GM21360 (cell line): ENCODE data around the gene CHADL.
"Not testable (repeated sequence)": the region's sequence is repeated elsewhere in the genome, so short reads cannot be mapped to it uniquely, and the experiment has no call there.

Experiments used
- ATAC-seq: cut with Tn5 transposase; IDR thresholded peaks from one replicate; pipeline ENCODE4 v1.9.1; 2021; ENCODE audit warnings: mild to moderate bottlenecking, moderate library complexity; ENCODE audit not compliant: unreplicated experiment

The CHADL gene

GRCh38 chr22:41197038-41197972 is 43.4 kb downstream of the CHADL start:
- ATAC-seq: peak; percentile 73

- ATAC-seq: no peak
These were observed 46.9 kb downstream of the CHADL start for GRCh38 chr22:41193829-41194228.

GRCh38 chr22:41191467-41191866 is 49.3 kb downstream of the CHADL start:
- no peak for ATAC-seq

GRCh38 chr22:41184679-41185078 is 56.1 kb downstream of the CHADL start:
- no peak for ATAC-seq

GRCh38 chr22:41181349-41182241 is 59.1 kb downstream of the CHADL start:
- ATAC-seq: no peak

GRCh38 chr22:41180926-41181325 is 59.8 kb downstream of the CHADL start:
- no peak for ATAC-seq

- ATAC-seq: not testable (repeated sequence)
These were observed 60.4 kb downstream of the CHADL start for GRCh38 chr22:41180362-41180761.
